ENCODE measurements around the gene TNFRSF1A. TPM values are rescaled to one million over a fixed set of nuclear protein-coding genes. Genes with fewer than 3 reads are reported as not detected.

The TNFRSF1A gene
- total RNA-seq, 1 experiment from 2014 or later, result 108 TPM

GRCh38 chr12:6343518-6343917, 1.6 kb upstream of the TNFRSF1A start:
- ChIA-PET POLR2A (no interaction called here), CTCF (interaction anchor here (0.6 kb wide), 1 partner anchor 13 kb away, joined by 3 read pairs; no protein-coding TSS in a partner anchor)
- no peak overlapping the region for H3K4me3 ChIP-seq (ENCODE audit: low read depth in 2 of 2, low read length in 2 of 2)
- TF ChIP-seq POLR2AphosphoS5 (IDR thresholded peaks at IDR 0.05; ENCODE audit: low read depth, low read length) (no peak), TCF7L2 (IDR thresholded peaks at IDR 0.05; ENCODE audit: low read depth, low read length) (no peak), SIN3A (IDR thresholded peaks at IDR 0.05; ENCODE audit: borderline replicate concordance, insufficient read depth, low read depth, low read length) (no peak)
- TF ChIP-seq, protein P1, sequence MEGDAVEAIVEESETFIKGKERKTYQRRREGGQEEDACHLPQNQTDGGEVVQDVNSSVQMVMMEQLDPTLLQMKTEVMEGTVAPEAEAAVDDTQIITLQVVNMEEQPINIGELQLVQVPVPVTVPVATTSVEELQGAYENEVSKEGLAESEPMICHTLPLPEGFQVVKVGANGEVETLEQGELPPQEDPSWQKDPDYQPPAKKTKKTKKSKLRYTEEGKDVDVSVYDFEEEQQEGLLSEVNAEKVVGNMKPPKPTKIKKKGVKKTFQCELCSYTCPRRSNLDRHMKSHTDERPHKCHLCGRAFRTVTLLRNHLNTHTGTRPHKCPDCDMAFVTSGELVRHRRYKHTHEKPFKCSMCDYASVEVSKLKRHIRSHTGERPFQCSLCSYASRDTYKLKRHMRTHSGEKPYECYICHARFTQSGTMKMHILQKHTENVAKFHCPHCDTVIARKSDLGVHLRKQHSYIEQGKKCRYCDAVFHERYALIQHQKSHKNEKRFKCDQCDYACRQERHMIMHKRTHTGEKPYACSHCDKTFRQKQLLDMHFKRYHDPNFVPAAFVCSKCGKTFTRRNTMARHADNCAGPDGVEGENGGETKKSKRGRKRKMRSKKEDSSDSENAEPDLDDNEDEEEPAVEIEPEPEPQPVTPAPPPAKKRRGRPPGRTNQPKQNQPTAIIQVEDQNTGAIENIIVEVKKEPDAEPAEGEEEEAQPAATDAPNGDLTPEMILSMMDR (IDR thresholded peaks at IDR 0.05), result no peak
- TF ChIP-seq, protein P2, sequence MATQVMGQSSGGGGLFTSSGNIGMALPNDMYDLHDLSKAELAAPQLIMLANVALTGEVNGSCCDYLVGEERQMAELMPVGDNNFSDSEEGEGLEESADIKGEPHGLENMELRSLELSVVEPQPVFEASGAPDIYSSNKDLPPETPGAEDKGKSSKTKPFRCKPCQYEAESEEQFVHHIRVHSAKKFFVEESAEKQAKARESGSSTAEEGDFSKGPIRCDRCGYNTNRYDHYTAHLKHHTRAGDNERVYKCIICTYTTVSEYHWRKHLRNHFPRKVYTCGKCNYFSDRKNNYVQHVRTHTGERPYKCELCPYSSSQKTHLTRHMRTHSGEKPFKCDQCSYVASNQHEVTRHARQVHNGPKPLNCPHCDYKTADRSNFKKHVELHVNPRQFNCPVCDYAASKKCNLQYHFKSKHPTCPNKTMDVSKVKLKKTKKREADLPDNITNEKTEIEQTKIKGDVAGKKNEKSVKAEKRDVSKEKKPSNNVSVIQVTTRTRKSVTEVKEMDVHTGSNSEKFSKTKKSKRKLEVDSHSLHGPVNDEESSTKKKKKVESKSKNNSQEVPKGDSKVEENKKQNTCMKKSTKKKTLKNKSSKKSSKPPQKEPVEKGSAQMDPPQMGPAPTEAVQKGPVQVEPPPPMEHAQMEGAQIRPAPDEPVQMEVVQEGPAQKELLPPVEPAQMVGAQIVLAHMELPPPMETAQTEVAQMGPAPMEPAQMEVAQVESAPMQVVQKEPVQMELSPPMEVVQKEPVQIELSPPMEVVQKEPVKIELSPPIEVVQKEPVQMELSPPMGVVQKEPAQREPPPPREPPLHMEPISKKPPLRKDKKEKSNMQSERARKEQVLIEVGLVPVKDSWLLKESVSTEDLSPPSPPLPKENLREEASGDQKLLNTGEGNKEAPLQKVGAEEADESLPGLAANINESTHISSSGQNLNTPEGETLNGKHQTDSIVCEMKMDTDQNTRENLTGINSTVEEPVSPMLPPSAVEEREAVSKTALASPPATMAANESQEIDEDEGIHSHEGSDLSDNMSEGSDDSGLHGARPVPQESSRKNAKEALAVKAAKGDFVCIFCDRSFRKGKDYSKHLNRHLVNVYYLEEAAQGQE (IDR thresholded peaks at IDR 0.05; ENCODE audit: insufficient read depth in 1 of 2, low read depth in 2 of 2, low read length in 1 of 2), result no peak
- peaks cover 27% of the 10 kb centered on the region for H3K4me1 ChIP-seq (ENCODE audit: control insufficient read depth, insufficient read depth, low read length)
- no TSS peak for BruUV-seq (replicated peaks)
- in situ Hi-C loops (cut with HindIII; ENCODE audit: low pct_unique_long_range_greater_than_20kb, low sequenced_read_pairs), result no loop called here
- DNase-seq (ENCODE audit: low read depth, low spot score) (no peak), ATAC-seq (no peak)
- intact Hi-C loops (cut with micrococcal nuclease; ENCODE audit: unreplicated experiment), result no loop called here
- H3K27me3 ChIP-seq (ENCODE audit: control insufficient read depth, insufficient read depth, low read length), result no peaks in the 10 kb centered on the region
- no peaks in the 10 kb centered on the region for H3K9me3 ChIP-seq (ENCODE audit: control insufficient read depth, insufficient read depth, low read depth, low read length)
- peak overlapping the region; percentile 71 for H3K27ac ChIP-seq (ENCODE audit: low read length)
- H3K36me3 ChIP-seq (ENCODE audit: control insufficient read depth, insufficient read depth, low read length), result no peaks in the 10 kb centered on the region; the same call in 1 of the 2 replicates

DNA sequence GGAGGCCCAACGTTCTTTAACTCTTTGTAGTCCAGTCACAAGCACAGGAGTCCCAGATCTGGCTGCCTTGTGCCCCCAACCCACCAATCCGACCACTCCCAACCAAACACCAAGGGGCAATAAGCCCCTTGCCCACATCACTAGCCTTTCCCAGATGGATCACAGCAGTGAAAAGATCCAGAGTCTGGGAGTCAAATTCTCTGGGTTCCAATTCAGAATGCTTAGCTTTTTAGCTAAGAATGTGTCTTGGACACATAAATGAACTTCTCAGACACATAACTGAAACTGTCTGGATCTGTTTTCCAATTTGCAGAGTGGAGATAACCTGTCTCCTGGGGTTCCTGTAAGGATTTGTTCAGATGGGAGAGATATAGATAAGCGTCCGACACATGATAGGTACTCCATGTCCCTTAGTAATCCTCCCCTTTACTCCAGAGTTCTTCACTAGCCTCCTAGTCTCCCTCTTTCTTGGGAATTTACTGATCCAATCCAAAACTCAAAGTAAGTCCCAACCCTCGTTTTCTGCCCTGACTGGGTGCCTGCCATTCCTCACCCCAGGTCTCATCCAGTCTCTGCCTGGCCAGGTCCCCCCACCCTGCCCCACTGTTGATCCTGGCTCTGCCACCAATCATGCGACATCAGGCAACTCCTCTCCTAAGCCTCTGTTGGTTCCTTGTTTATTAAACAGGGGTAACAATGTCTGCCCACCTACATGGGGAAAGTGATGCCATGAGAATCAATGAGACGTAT, 439 bp upstream of the TNFRSF1A start:
- BruUV-seq (replicated peaks), result no TSS peak
- ATAC-seq, result no peak
- intact Hi-C loops (cut with micrococcal nuclease; ENCODE audit: unreplicated experiment), result no loop called here

More for the DNA sequence above, 439 bp upstream of the TNFRSF1A start:
- Histone ChIP-seq H3K4me1 (ENCODE audit: control insufficient read depth, insufficient read depth, low read length) (peaks cover 38% of the 10 kb centered on the region), H3K9me3 (ENCODE audit: control insufficient read depth, insufficient read depth, low read depth, low read length) (no peaks in the 10 kb centered on the region), H3K27ac (ENCODE audit: low read length) (peak overlapping the region; percentile 99), H3K36me3 (ENCODE audit: control insufficient read depth, insufficient read depth, low read length) (no peaks in the 10 kb centered on the region; the same call in 1 of the 2 replicates), H3K4me3 (ENCODE audit: low read depth in 2 of 2, low read length in 2 of 2) (peak overlapping the region; percentile 71 to 94), H3K27me3 (ENCODE audit: control insufficient read depth, insufficient read depth, low read length) (no peaks in the 10 kb centered on the region)
- POLR2A ChIA-PET, result no interaction called here
- TF ChIP-seq TCF7L2 (IDR thresholded peaks at IDR 0.05; ENCODE audit: low read depth, low read length) (no peak), SIN3A (IDR thresholded peaks at IDR 0.05; ENCODE audit: borderline replicate concordance, insufficient read depth, low read depth, low read length) (no peak), POLR2AphosphoS5 (IDR thresholded peaks at IDR 0.05; ENCODE audit: low read depth, low read length) (no peak)
- TF ChIP-seq, protein P2 (IDR thresholded peaks at IDR 0.05; ENCODE audit: insufficient read depth in 1 of 2, low read depth in 2 of 2, low read length in 1 of 2), result no peak
- TF ChIP-seq, protein P1 (IDR thresholded peaks at IDR 0.05), result no peak
- no peak for DNase-seq (ENCODE audit: low read depth, low spot score)
- in situ Hi-C loops (cut with HindIII; ENCODE audit: low pct_unique_long_range_greater_than_20kb, low sequenced_read_pairs), result no loop called here
- CTCF ChIA-PET, result no interaction called here
